NCI-H460 (cell line): ENCODE measurements around the gene NUPR2. TPM values are rescaled to one million over a fixed set of nuclear protein-coding genes. Genes with fewer than 3 reads are reported as not detected.
"Not testable (repeated sequence)": the region's sequence is repeated elsewhere in the genome, so short reads cannot be mapped to it uniquely, and the experiment has no call there.

ENCODE experiments used
- DNase-seq: peaks from one replicate; pipeline ENCODE4 v3.0.0-alpha.2; 2016; ENCODE audit warnings: low read depth; ENCODE audit errors: extremely low read depth
- polyA plus RNA-seq: library from polyadenylated mRNA; depleted of rRNA; stranded (reverse); fragments of >200 nt; gene quantifications from 2 replicates; pipeline ENCODE4 v1.2.3, GENCODE V29; 2014; cell fraction: nucleus; rRNA removed
- total RNA-seq: library from RNA; depleted of rRNA; stranded (reverse); fragments of >200 nt; shearing (Covaris generic); gene quantifications from 2 replicates; pipeline ENCODE4 v1.2.3, GENCODE V29; 2014; rRNA removed

Gene NUPR2, protein sequence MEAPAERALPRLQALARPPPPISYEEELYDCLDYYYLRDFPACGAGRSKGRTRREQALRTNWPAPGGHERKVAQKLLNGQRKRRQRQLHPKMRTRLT
- total RNA-seq, result not detected in 2 replicates
- not detected in 2 replicates for polyA plus RNA-seq

DNA sequence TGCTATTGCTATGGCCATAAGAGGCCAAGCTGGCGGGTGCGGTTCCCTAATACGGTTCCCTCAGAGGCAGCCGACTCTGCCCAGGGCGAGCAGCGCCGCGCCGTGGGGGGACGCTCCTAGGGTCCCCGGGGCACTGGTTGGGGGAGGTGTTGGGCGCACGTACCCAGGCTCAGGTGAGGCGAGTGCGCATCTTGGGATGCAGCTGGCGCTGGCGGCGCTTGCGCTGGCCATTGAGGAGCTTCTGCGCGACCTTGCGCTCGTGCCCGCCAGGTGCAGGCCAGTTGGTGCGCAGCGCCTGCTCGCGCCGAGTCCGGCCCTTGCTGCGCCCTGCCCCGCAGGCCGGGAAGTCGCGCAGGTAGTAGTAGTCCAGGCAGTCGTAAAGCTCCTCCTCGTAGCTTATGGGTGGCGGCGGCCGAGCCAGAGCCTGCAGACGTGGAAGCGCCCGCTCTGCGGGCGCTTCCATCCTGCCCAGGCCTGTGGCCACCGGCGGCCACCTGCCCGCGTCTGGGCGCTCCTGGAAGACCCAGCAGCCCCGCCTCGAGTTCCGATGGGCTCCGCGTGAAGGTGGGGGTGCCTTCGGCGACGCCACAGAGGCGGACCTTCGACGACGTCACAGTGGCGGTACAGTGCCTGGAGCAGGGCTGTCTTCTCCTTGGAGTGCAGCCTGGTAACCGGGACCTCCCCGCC is at the start of gene NUPR2:
TSS of gene NUPR2 (minus strand) at position 566 of the 687 bp plus-strand sequence. CDS start at position 463, 103 bp downstream.
- DNase-seq, result no peak

DNA sequence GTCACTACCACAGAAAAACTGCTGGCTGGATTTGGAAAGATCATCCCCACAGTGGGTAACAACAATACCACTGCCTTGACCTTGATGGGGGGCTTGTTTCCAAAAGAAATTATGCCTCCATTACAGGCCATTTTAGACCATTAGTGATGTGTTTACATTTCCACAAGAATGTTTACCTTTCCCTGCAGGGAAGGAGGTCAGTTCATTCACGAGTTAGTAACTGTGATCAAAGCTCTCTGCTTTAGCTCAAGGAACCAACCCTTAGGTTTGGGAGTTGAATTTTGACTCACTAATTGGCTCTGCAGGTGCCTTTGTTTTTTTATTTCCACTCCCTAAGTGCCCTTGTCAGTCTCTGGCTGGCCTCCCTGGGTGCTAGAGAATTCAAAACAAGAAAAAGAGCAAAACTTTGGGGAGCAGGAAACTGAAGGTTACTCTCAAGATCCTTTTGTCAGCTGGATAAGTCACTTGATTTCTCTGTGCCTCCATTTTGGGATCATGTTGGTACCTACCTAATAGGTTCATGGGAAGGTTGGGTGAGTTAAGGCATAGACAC is 41.1 kb upstream of the NUPR2 start:
- DNase-seq, result no peak

DNA sequence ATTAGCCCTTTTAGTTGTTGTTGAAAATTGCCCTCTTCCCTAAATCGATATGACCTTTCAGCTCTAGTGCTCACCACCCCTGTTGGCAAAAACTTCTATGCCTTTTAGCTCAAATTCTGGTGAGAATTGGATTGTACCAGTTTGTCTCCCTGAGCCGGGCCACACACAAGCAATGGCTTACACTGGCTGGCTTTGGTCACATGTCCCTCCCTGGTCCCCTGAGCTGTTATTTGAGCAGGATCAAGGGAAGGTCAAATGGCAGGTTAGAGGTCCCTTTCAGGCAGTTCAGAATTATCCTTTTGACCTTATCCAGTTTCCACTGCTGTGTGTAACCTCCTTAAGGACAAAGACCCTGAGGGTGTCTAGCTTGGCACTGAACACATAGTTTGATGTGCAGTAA is 14.8 kb upstream of the NUPR2 start:
- DNase-seq, result not testable (repeated sequence)

DNA sequence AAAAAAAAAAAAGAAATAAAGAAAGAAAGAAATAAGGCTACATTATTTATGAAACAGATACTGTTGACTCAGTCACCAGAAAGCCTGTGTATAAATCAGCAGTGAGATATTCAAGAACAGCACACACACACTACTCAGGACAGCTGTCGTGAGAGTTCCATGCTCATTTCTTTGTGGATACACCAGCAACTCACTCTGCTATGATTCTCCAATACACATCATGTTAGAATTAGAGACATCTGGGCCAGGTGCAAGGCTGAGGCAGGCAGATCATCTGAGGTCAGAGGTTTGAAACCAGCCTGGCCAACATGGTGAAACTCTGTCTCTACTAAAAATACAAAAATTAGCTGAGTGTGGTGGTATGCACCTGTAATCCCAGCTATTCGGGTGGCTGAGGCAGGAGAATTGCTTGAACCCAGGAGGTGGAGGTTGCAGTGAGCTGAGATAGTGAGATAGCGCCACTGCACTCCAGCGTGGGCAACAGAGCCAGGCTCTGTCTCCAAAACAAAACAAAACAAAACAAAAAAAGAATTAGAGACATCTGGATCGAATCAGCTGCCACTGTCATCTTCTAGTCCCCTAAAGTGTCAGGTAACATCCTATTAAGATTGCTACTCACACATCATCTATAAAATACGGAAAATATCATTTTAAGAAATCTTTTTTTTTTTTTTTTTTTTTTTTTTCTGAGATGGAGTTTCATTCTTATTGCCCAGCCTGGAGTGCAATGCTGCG is 11.2 kb upstream of the NUPR2 start:
- no peak for DNase-seq

DNA sequence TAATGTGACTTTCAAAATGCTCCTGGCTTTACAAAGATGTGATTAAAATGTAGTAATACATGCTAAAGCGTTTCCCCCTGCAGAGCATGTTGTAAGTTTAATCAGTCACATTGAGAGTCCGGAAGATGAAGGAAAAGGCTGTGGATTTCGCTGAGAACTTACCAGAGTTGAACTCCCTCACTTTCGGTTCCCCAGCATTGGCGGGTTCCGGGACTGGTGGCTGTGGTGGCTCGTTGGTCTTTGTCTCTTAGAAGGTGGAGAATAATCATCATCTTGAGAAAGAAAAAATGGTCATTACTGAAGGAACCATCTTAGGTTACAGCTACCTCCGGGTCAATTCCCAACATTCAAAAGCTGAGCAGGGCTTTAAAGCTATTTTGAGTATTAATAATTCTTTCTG is 9.6 kb upstream of the NUPR2 start:
- no peak for DNase-seq

DNA sequence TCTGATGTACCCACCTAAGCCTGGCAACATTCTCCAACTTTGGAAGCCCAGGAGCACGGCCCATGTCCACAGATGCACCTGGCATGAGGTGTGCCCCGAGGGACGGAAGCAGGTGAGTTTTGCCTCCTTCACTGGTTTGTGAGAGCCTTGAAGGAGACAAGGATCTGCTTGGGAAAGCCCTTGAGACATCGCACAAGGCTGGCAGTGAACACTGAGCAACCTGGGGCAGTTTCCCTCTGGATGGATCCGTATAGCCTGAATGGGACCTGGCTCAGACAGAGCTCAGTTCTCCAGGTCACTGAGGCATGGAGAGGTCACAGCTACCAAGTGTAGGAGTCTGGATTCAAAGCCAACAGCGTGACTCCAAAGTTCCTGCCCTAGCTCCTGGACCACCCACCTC is 8.8 kb upstream of the NUPR2 start:
- DNase-seq, result no peak

DNA sequence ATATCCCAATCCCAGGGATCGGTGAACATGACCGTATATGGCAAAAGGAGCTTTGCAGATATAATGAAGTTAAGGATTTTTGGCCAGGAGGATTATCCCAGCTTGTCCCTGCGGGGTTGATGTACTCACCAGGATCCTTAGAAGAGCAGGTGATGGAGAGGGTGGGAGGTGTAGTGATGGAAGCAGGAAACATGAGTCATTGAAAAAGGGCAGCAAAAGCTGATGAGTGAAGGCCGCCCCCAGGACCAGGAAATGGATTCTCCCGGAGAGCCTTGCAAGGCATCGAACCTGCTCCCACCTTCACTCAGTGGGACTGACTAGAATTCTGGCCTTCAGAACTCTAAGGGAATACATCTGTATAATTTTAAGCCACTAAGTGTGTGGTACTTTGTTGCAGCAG is 5.2 kb upstream of the NUPR2 start:
- DNase-seq, result no peak

DNA sequence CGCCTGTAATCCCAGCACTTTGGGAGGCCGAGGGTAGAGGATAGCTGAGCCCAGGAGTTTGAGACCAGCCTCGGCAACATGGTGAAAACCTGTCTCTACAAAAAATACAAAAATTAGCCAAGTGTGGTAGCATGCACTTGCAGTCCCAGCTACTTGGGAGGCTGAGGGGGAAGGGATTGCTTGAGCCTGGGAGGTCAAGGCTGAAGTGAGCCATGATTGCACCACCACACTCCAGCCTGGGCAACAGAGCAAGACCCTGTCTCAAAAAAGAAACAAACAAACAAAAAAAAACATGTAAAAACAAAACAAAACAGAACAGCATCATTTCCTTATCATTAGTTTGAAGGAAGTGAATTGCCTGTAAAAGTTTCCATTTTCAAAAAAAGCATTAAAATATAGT is 4.0 kb downstream of the NUPR2 start:
- not testable (repeated sequence) for DNase-seq

DNA sequence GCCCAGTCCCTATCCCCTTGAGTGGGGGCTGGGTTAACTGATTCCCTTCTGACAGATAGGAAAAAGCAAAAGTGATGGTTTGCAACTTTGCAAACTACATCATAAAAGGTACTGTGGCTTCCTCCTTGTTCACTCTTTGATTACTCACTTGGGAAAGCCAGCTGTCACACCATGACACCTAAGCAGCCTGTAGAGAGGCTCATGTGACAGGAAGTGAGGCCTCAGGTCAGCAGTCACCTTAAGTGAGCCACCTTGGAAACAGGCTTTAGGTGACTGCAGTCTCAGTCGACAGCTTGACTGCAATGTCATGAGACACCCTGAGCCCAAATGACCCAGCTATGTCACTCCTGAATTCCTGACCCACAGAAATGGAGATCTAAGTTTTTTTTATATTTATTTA is 5.6 kb downstream of the NUPR2 start:
- DNase-seq, result no peak

DNA sequence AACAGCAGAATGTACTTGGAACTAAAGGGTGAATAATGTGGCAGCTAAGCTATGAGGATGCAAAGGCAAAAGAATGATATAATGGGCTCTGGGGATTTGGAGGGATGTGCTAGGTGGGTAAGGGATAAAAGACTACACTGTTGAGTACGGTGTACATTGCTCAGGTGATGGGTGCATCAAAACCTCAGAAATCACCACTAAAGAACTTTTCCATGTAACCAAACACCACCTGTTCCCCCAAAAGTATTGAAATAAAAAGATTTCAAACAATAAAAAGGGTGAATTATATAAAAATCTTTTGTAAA is 8.3 kb downstream of the NUPR2 start:
- no peak for DNase-seq

DNA sequence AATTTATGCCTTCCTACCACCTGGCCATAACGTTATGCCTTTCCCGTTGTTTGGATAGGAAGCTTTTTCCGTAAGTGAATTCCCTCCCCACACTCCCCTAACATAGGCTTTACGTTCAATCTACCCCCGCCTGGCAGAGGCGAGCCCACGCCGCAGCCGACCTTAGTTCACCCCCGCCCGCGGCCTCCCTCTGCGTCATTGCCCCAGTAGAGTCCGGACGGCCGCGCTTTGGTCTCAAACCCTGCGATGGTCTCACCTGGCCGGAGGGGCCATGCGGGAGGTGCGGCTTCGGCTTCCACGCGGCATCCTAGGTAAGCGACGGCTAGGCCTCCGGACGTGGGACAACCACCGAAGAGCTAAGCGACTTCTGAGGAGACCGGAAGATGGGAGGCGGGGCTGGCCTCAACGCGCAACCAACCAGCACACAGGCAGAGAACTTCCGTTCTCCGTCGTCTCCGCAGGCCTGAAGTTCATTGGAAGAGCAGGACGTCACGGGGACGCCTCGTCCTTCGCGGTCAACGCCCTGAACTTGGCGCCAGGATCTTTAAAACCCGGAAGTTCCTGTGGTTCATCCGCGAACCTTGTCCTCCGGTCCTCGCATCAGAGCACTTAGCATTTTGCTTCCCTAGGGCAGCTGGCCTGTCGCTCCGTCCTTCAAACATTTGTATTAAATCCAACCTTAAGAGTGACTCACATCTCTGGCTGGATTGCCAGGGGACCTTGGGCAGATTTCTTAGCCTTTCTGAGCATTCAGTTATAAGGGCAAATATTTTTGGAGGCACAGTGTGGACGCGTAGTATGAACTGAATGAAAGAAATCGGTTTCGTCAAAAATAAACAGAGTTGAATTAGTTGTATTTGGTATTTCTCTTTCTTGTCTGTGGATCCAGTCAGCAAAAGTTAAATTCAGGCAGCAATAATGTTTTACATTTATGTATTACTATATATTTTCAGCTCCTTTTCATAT is 9.8 kb downstream of the NUPR2 start, which contains the start of gene CHCHD2:
TSS of gene CHCHD2 (minus strand) at position 369 of the 966 bp plus-strand sequence. CDS start at position 306, 63 bp downstream.
- peak; percentile 90 for DNase-seq

DNA sequence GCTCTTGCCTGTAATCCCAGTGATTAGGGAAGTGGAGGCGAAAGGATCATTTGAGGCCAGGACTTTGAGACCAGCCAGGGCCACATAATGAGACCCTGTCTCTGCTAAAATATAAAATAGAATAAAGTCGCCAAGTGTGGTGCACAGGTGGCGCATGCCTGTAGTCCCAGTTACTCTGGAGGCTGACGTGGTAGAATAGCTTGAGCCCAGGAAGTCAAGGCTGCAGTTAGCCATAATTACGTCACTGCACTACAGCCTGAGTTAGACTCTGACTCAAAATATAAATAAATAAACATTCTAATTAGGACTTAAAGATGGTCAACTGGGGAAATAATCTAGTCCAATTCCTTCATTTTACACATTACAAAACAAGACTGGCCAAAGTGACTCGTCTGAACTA is 10.7 kb downstream of the NUPR2 start:
- DNase-seq, result peak; percentile 12

DNA sequence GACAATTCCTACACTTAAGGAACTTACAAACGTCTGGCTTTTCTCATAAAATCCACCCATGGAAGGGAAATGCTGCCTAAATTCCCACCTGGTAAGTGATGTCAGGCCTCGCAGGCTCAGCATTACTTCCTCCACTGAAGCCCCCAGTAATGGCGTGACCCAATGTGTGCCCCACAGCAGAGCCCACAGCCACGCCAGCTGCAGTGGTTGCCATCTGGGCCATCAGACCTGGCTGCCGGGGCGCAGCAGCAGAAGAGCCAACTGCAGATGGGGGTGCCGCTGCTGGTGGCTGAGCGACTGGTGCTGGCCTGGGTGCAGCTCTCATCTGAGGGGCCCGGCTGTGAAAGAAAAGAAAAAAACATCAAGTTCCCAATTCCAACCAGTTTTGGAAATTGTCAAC is 12.1 kb downstream of the NUPR2 start:
- not testable (repeated sequence) for DNase-seq

DNA sequence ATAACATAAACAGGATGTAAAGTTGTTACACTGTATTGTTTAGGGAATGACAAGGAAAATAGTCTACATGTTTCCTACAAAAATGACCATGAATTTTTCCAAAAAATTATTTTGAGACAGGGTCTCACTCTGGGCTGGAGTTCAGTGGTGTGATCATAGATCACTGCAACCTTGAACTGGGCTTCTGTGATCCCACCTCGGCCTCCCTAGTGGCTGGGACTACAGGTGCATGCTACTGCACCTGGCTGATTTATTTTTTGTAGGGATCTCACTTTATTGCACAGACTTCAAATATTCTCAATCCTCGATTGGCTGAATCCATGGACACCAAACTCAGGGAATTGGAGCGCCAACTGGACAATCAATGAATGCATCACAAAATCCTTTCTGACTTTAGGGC is 16.6 kb downstream of the NUPR2 start:
- no peak for DNase-seq

DNA sequence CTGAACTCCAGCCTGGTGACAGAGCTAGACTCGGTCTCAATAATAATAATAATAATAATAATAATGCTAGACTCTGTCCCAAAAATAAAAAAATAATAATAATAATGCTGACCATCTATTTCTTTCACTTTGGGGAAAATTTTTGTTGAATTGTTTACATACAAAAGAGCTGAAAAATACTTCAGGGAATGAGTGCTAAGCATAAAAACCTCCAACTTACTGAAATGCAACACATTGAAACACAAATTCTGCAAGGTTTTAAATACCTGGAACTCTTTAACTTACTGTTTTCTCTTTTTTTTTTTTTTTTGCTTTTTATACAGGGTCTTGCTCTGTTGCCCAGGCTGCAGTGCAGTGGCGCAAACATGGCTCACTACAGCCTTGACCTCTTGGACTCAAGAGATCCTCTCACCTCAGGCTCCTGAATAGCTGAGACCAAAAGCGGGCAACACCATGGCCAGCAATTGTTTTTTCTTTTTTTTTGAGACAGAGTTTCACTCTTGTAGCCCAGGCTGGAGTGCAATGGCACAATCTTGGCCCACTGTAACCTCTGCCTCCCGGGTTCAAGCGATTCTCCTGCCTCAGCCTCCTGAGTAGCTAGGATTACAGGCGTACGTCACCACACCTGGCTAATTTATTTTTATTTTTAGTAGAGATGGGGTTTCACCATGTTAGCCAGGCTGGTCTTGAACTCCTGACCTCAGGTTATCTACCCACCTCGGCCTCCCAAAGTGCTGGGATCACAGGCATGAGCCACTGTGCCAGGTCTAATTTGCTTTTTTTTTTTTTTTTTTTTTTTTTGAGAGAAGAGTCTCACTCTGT is 17.8 kb downstream of the NUPR2 start:
- not testable (repeated sequence) for DNase-seq

DNA sequence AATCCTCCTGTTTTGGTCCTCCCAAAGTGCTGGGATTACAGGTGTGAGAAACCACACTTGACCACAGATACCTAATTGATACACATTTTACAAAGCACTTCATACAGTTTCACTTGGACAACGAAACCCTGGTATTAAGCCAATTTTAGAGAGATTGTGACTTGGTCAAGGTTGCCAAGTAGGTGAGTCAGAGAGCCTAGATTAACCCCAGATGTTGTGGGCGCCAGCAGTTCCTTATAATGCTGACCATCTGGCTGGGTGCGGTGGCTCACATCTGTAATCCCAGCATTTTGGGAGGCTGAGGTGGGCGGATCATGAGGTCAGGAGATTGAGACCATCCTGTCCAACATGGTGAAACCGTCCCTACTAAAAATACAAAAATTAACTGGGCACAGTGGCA is 18.5 kb downstream of the NUPR2 start:
- DNase-seq, result no peak

DNA sequence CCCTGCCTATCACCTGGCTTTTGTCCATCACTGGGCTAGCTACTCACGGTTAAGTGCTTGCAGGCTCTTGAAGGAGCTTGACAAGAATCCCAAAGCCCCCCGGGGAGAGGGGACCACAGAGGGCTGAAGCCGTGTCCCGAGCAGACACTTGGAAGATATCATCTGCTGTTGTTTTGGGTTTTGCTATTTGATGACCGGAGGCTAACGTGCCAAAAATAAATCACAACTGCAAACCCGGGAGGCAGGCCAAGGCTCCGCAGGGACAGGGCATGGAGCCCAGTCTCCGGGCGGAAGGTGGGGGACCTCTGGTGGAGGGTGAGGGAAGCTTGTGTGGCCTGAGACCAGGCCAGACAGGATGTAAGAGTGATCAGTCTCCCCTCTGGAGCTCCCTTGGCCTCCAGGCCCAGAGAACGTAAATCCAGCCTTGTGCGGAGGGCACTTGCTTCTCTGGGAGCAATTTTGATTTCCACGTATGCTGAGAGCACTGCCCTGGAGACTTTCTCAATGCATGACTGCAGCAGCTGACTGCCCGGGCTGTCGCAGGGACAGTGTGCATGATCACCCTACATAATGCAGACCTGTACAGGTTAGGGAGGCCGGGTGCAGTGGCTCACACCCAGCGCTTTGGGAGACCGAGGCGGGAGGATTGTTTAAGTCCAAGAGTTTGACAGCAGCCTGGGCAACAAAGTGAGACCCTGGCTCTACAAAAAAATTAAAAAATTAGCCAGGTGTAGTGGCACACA is 23.3 kb downstream of the NUPR2 start, which contains the start of gene PHKG1:
TSS of gene PHKG1 (minus strand) at position 164 of the 743 bp plus-strand sequence. CDS start 4,011 bp downstream, outside the sequence.
- no peak for DNase-seq

DNA sequence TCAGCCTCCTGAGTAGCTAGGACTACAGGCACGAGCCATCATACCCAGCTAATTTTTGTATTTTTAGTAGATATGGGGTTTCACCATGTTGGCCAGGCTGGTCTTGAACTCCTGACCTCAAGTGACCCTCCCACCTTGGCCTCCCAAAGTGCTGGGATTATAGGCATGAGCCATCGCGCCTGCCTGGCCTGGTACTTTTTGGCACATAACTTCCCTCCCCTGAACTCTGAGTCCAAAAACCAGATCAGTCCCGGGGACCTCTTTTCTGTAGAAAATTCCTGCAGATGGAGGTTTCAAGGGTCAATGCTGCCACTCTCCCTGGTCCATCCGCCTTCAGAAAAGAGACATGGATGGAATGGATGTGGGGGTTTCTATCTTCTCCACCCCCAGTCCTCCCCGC is 23.8 kb downstream of the NUPR2 start:
- not testable (repeated sequence) for DNase-seq

DNA sequence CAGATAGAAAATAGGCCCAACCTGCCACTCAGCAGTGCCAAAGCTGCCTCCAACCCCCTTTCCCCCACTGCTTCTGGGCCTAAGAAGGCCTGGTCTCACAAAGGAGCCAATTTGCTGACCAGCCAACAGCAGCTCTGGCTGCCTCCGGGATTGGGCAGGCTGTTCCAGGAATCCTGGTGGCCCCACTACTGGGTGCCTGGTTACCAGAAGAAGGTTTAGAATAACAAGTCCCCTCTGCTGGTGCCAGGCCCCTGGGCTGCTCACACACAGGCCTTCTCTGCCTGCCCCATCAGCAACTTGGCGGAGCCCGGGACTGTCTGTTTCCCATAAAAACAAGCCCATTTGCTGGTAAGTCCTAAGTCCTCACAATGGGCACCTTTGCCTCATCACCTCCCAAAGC is 24.6 kb downstream of the NUPR2 start:
- DNase-seq, result no peak
